Adipose tissue (tissue), 3 donors: ENCODE data around the gene NSMF. TPM values are rescaled to one million over a fixed set of nuclear protein-coding genes. Genes with fewer than 3 reads are reported as not detected.

Experiments used
- H3K27ac ChIP-seq: one replicate; pipeline ENCODE4 v1.5.1; 2013; ENCODE audit warnings: low read depth, low read length
- WGBS, 3 donors: extraction: QIAGEN DNeasy Blood & Tissue Kit; methylation state at CpG; one replicate each; pipeline ENCODE4 v1.1.7; 2013; 5-methylcytosine and 5-hydroxymethylcytosine counted together
- polyA plus RNA-seq, 3 donors: library from polyadenylated mRNA; stranded (reverse); fragments of 200-250 nt; gene quantifications; one replicate each; pipeline ENCODE4 v1.2.3, GENCODE V29; 2013
- donor health status: healthy with polysubstance abuse.
- donor health status: Bipolar disorder and iron deficiency.
- donor health status: healthy.

The NSMF gene
- polyA plus RNA-seq, 3 donors: 38.2 to 39.5 (median 39.4) TPM

DNA sequence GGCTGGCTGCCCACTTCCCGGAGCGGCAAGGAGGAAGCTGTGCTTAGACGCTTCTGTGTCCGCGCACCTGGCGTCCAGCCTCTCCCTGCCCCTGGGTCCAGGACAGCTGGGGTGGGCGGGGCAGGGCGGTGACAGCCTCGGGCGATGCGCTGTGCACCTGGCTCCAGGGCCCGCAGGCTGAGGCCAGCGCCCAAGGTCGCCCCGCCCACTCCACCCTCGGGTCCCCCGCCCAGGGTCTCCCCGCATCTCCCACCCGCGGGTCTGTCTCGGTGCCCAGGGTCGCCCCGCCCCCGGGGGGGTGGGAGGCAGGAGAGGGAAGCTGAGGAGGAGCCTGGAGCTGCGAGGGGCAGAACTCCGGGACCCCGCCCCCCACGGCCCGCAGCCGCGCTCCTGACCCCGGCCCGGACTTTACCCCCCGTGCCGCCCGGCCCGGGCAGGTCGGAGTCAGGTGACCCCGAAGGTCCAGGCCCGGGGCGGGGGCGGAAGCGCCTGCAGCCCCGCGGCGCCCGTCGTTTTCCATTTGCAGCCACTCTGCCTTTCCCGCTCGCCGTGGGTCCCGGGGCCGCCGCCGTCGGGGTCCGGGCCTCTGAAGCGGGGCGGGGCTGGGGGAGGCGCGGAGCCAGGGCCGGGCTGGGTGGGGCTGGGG is 17.7 kb downstream of the NSMF start, which contains the start of gene ENTPD8:
TSS of gene ENTPD8 (minus strand) at position 69 of the 646 bp plus-strand sequence. CDS start 3,072 bp downstream, outside the sequence.
- WGBS, 3 donors: 0 to 2% (median 1%) methylated on average over 31 to 59 of the region's 62 CpGs
- H3K27ac ChIP-seq: no peak within 1 kb of the TSS

DNA sequence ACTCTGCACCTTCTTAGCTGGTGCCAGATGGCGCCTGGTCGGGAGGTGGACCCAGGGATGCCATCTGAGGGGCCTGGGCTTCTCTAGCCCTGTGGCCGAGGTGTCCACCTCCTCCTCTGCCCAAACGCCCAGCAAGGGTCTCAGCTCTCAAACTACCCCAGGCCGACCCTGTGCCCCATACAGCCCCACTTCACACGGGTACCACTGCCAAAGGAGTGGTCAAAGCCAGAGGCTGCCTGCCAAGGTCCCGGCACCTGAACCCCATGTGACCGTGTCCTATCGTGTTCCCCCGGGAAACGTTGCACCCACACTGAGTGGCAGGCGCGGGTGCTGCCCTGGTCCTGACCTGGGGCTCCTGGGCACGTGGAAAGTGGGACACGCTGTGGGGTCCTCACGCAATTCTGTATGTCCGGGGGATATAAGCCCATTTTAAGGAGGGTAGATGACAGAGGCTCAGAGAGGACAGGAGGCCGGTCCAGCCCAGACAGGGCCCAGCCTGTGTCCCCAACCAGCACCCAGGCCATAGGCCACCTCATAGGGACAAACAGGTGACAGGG is 19.9 kb downstream of the NSMF start:
- WGBS, 3 donors: 50 to 77% (median 73%) methylated on average over 18 of the region's 18 CpGs
- no peak overlapping the region for H3K27ac ChIP-seq

DNA sequence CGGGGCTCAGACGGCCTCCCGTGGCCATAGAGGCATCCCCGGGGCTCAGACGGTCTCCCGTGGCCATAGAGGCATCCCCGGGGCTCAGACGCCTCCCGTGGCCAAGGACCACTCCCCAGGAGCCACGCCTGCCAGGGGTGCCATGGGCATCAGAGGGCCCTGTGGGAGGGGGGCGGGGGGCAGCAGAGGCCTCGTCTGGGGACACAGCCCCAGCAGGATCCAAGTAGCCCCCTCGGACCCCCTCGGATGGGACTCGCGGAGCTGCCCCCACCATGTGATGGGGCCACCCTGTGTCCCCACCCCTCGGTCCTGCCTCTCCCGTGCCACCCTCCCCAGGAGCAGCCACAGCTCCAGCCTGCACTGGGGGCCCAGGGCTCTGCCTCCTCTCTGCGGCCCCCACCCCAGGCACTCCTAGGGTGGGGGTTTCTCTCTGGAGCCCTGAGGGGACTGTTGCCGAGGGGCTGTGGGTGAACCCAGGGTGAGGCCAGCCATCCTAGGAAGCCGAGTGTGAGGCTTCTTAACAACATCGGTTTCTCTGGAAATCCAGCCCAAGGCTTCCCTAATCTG is 20.5 kb downstream of the NSMF start:
- H3K27ac ChIP-seq: no peak overlapping the region
- 81 to 85% (median 82%) methylated on average over 15 to 22 of the region's 22 CpGs for WGBS, 3 donors

DNA sequence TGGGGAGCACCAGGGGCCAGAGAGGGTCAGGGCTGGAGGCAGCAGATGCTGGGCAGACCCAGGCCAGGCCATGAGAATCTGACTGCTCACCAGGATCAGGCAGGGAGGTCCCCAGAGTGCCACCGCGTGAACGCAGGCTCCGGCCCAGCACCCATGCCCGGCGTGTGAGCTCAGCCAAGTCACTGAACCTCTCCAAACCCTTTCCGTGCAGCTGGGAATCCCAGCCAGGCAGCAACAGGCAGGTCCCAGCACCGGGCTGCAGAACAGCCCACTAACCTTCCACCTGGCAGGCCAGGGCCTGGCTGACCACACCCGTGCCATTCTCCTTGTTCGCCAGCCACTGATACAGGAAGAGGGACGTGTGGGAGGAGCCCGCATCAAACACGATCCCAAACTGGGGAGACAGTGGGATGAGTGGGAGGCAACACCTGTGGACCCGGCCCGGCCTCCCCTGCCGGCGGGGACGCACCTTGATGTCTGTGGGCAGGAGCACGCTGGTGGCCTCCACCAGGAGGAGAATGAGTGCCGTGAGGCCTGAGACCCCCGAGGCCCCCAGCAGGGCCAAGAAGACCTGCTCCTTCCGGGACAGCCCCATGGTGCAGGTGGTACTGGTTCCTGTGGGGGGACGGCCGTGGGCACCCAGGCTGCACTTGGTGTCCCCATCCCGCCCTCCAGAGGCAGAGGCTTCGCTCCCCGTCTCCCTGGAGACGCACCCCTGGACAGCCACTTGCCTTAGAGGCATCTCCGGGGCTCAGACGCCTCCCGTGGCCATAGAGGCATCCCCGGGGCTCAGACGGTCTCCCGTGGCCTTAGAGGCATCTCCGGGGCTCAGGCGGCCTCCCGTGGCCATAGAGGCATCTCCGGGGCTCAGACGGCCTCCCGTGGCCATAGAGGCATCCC is 21.2 kb downstream of the NSMF start:
- no peak overlapping the region for H3K27ac ChIP-seq
- 78 to 83% (median 82%) methylated on average over 34 to 40 of the region's 40 CpGs for WGBS, 3 donors

DNA sequence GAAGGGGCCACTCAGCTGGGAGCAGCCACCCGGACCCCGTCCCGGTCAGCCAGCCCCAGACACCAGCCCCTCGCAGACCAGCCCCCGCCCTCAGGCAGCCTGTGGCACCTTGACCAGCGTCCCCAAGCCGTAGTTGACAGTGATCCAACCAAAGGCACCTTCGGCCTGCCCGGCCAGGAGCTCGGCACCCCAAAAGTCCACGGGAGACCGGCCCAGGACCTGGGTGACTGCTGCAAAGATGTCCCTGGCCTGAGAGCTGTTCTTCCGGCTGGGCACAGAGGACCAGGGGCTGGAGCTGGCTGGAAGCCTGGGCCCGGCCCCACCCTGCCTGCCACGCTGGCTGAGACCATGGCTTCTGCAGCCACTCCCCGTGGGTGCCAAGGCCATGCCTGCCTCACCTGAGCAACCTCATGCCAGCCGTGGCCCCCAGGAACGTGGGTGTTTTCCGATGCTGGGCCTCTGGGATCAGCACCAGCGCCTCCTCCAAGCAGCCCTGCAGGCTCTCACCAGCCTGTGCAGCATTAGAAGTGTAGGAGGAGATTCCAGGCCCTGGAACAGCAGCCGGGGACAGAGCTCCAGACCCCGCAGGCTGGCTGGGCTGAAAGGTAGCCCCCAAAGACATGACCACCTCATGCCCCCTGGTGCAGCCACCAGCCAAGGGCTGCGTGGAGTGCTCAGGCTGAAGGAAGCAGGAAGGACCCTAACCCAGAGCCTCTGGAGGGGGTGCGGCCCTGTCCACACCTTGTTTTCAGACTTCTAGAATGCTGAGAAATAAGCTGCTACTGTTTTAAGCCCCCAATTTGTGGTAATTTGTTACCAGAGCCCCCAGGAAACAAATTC is 22.2 kb downstream of the NSMF start:
- 78 to 84% (median 82%) methylated on average over 24 of the region's 24 CpGs for WGBS, 3 donors
- H3K27ac ChIP-seq: no peak overlapping the region

DNA sequence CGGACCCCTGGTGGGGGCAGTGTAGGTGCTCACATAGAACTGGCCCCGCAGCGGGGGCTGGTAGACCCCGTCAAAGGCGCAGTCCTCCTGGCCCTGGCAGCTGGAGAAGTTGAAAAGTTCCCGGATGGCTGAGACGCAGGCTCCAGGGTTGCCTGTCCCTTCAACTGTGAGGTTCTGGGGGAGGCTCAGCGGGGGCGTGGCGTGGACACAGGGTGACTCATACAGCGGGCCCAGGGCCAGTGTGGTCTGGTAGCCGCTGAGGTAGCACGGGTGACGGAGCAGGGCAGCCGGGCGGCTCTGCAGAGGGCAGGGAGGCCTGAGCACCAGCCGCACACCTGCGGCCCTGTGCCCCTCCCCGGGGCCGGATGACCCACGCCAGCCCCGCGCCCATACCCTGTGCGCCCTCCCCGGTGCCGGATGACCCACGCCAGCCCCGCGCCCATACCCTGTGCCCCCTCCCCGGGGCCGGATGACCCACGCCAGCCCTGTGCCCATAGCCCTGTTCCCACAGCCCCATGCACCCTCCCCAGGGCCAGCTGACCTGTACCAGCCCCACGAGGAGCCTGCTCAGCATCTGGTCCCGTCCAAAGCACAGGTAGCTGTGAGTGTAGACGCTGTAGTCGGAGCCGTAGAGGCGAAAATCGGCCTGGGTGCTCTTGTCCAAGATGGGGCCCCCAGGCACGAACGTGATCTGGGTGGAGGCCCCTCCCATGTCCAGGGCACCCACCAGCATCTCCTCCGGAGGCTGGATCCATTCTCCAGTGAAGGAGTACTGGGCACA is 23.0 kb downstream of the NSMF start:
- 52 to 78% (median 68%) methylated on average over 36 to 42 of the region's 42 CpGs for WGBS, 3 donors
- H3K27ac ChIP-seq: no peak overlapping the region

DNA sequence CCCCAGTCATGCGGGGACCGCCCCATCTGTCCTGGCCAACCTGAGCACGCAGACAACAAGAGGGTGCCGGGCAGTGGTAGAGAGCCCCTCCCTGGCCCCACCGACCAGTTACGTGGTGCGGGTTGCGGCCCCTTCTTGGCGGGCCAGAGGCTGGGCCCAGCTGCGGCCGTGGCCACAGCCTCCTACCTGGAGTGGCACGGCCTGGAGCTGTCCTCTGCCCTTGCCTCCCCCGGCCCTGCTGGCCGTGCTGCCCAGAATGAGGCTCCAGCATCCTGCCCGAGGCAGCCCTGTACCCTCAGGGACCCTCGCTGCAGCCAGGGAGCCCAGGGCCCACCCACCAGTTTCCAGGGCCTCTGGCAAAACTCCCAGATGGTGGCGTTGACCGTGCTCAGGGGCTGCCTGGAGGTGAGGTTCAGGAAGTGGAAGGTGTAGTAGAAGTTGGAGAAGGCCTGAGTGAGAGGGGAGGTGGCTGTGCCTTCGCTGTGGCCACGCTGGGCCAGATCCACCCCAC is 23.7 kb downstream of the NSMF start:
- WGBS, 3 donors: 74 to 86% (median 80%) methylated on average over 20 of the region's 20 CpGs

DNA sequence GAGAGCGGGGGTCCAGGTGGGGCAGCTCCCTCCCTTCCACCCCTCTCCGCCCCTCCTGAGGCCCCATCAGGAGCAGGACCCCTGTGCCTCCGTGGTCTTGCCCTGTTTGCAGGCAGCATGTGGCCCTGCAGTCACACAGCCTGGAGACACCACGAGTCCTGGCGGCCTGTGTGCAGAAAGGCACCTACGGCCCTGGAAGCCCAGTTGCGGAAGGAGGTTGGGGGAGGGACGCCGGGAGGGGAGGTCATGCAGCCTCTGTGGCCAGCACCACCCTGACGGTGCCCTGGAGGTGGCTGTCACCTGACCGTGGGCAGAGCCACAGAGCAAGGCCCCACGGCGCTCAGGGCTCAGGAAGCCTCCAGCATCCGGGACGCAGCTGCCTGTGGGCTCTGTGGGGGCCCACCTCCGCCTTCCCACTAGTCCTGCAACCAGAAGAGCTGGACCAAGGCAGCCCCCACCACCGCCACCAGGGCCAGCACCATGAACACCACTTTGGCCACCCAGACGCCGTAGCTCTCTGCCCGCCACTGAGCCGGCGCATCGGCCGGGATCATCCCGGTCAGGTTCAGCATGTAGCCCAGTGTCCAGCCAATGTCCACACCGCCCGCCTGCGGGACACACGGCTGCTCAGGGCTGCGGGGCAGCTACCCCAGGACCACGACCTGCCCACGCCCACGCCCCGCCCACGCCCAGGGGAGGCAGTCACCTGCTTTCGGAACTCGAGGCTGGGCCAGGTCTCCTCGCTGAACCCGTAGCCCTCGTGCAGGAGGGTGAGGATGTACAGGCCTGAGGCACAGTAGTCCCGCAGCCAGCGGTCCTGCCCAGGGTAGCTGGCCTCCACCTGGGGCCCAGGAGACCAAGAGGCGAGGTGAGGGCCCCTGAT is 24.4 kb downstream of the NSMF start:
- WGBS, 3 donors: 77 to 92% (median 83%) methylated on average over 42 to 43 of the region's 43 CpGs
- H3K27ac ChIP-seq: no peak overlapping the region

More for the DNA sequence above, 23.7 kb downstream of the NSMF start:
- H3K27ac ChIP-seq: no peak overlapping the region

DNA sequence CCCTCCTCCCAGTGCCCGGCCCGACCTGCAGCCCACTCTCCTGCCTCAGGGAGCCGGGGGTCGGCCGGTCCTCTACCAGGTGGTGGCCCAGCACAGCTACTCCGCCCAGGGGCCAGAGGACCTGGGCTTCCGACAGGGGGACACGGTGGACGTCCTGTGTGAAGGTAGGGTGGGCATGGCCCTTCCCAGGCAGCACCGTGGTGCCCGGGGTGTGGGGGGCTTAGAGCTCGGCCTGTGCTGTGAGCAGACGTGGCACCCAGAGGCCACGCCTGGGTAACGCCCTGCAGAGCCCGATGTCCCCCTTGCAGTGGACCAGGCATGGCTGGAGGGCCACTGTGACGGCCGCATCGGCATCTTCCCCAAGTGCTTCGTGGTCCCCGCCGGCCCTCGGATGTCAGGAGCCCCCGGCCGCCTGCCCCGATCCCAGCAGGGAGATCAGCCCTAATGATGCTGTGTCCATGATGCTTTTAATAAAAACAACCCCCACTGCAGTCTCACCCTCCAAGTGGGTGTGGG is 25.2 kb downstream of the NSMF start:
- no peak overlapping the region for H3K27ac ChIP-seq
- WGBS, 3 donors: 89 to 90% (median 89%) methylated on average over 22 to 26 of the region's 26 CpGs

DNA sequence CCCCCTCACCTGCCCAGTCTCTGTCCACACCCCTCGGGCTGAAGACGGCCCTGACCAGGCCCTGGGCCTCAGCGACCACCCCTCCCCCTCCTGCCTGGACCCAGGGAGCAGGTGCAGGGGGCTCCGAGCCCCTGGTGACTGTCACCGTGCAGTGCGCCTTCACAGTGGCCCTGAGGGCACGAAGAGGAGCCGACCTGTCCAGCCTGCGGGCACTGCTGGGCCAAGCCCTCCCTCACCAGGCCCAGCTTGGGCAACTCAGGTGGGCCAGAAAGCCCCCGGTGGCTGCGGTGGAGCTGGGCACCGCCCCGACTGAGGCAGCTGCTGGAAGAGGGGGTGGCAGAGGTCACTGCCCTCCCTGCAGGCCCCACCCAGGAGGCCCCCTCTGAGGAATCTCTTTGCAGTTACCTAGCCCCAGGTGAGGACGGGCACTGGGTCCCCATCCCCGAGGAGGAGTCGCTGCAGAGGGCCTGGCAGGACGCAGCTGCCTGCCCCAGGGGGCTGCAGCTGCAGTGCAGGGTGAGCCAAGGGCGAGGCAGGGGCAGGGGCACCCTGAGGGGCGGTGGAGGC is 25.7 kb downstream of the NSMF start:
- WGBS, 3 donors: 82 to 96% (median 83%) methylated on average over 17 to 19 of the region's 19 CpGs

DNA sequence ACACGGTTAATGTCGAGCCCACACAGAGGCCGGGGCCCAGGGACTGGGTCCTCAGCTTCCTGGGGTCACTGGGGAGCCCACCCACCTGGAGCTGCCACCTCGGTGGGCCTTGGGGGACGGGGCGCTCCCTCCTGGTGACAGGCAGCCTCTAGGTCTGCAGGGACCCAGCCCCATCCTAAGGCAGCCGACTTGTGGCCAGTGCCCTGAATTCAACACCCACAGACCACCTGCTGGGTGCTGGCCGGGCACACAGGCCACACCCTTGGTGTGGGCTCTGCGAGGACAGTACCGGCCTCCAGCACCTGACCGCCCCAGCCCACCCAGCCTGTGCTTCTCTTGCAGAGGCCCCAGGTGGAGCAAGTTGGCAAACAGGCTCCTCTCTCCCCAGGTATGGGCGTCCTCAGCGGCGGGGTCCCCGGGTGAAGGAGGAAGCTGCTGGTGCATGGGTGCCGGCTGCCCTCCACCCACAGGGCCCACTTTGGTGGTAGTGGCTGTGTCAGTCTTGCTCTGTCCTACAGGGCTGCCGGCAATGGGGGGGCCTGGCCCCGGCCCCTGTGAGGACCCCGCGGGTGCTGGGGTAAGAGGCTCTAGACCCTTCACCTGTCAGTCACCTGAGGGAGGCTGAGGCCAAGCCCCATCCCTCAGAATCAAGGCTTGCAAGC is 26.3 kb downstream of the NSMF start:
- 94 to 95% (median 94%) methylated on average over 16 to 20 of the region's 20 CpGs for WGBS, 3 donors
- no peak overlapping the region for H3K27ac ChIP-seq

More for the DNA sequence above, 25.7 kb downstream of the NSMF start:
- H3K27ac ChIP-seq: no peak overlapping the region

DNA sequence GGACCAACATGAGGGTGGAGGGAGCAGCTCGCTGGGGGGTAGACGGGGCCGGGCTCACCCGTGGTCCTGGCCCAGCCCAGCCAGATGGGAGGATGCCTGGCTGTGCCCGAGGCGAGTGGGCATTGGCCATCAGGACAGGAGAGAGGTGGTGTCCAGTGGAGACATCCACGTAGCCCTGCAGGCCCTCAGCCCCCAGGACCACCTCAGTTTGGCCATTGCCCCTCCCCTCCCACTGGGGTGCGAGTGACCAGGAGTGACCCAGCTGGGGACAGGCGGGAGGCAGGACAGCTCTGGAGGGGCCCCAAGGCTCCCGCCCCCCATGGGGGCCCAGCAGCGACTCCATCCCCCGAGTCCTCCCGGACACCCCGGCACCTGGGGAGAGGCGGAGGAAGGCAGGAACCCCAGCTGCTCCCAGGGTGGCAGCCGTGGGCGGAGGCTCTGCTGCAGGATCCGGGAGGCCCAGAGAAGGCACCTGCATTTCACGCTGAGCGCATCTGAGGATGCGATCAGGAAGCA is 27.7 kb downstream of the NSMF start:
- no peak overlapping the region for H3K27ac ChIP-seq
- WGBS, 3 donors: 82 to 86% (median 84%) methylated on average over 16 to 21 of the region's 21 CpGs

DNA sequence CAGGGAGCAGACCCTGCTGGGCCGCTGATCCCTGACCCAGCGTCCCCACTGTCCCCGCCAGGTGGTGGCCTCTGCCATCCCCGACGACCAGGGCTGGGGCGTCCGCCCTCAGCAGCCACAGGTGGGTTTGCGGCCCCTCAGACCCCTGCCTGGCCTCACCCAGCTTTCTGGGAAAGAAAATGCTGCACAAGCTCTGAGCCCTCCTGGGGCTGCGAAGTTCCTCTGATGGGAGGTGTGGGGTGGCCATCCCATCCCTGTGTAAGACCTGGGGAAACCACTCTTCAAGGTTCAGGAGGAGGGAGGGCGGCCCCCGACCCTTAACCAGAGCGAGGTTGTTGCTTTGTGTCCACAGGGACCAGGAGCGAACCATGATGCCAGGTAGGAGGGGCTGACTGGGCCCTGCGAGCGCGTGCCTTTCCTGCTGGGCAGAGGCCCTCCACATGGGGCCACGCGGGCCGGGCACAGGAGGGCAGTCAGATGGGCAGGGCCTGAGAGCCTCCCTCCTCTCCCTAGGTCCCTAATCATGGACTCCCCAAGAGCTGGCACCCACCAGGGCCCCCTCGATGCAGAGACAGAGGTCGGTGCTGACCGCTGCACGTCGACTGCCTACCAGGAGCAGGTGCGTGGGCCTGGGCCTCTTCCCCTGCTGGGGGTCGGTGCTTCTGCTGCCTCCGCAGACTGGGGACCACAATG is 28.3 kb downstream of the NSMF start:
- WGBS, 3 donors: 79 to 90% (median 90%) methylated on average over 26 to 27 of the region's 27 CpGs

DNA sequence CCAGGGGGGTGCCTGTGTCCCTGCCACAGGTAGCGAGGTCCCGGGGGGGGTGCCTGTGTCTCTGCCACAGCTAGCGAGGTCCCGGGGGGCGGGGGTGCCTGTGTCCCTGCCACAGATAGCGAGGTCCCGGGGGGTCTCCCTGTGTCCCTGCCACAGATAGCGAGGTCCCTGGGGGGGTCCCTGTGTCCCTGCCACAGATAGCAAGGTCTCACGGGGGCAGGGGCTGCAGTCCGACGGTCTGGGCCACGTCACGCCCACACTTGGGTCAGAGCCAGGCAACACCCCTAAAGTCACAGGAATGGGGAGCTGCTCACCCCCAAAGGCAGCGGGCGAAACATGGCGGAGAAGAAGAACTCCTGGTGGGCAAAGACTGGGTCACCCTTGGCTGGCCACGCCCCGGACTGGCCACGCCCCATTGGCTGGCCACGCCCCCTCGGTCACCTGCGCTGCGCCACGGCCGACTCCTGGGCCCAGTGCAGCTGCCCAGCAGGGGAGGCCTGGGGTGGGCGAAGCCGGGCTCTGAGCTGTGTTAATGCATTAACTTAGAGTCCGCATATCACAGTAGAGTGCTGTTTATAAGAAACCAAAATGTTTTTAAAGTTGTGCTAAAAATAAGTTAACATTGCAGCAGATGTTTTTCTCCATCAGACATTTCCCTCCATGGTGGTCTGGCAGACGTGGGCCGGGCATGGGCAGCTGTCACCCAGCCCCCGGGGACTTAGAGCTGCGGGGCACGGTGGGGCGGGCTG is 29.0 kb downstream of the NSMF start:
- 65 to 71% (median 70%) methylated on average over 33 to 34 of the region's 34 CpGs for WGBS, 3 donors

More for the DNA sequence above, 28.3 kb downstream of the NSMF start:
- no peak overlapping the region for H3K27ac ChIP-seq

More for the DNA sequence above, 29.0 kb downstream of the NSMF start:
- H3K27ac ChIP-seq: no peak overlapping the region
